HEK293 (cell line): ENCODE measurements around the gene HTR4.

Experiments used
- TF ChIP-seq, protein P1 (sequence below): fragments of 450-650 bp; formaldehyde crosslinking; IDR thresholded peaks from 2 replicates; pipeline ENCODE4 v1.5.1; 2016; ENCODE audit warnings: missing biosample characterization, missing genetic modification characterization
- TF ChIP-seq, protein P2 (sequence below): fragments of 450-650 bp; formaldehyde crosslinking; IDR thresholded peaks from 2 replicates; pipeline ENCODE4 v1.5.1; 2016; ENCODE audit warnings: missing biosample characterization, missing genetic modification characterization

DNA sequence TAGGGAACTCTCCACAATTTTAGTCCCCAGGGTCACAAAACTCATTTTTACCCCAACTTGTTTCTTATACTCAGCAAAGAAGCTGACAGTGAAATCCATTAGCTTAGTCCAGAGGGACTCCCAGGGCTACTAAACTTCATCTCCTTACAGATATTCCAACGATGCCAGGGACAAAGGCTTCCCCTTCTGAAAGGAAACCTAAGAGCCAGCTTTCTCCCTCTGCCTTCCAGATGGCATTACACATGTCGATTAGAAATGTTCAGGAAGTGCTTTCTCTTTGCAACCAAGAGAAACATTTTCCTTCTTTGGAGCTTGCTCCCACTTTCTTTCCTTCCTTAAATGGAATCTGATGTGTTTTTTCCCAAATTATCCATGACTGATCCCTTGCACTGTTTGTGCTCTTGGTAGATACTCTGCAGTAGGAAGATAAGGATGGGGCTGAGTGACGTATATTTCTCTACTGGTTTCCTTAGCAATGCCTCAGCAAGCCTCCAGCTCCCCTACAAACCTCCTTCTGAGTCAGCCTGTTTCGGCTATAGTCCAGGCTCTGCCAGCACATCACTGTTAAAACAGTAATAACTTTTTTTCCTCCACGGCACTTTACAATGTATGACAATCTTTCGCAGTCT is 43.0 kb upstream of the HTR4 start:
- TF ChIP-seq, protein P1, sequence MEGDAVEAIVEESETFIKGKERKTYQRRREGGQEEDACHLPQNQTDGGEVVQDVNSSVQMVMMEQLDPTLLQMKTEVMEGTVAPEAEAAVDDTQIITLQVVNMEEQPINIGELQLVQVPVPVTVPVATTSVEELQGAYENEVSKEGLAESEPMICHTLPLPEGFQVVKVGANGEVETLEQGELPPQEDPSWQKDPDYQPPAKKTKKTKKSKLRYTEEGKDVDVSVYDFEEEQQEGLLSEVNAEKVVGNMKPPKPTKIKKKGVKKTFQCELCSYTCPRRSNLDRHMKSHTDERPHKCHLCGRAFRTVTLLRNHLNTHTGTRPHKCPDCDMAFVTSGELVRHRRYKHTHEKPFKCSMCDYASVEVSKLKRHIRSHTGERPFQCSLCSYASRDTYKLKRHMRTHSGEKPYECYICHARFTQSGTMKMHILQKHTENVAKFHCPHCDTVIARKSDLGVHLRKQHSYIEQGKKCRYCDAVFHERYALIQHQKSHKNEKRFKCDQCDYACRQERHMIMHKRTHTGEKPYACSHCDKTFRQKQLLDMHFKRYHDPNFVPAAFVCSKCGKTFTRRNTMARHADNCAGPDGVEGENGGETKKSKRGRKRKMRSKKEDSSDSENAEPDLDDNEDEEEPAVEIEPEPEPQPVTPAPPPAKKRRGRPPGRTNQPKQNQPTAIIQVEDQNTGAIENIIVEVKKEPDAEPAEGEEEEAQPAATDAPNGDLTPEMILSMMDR (tag by site-specific recombination) = no peak
- TF ChIP-seq, protein P2, sequence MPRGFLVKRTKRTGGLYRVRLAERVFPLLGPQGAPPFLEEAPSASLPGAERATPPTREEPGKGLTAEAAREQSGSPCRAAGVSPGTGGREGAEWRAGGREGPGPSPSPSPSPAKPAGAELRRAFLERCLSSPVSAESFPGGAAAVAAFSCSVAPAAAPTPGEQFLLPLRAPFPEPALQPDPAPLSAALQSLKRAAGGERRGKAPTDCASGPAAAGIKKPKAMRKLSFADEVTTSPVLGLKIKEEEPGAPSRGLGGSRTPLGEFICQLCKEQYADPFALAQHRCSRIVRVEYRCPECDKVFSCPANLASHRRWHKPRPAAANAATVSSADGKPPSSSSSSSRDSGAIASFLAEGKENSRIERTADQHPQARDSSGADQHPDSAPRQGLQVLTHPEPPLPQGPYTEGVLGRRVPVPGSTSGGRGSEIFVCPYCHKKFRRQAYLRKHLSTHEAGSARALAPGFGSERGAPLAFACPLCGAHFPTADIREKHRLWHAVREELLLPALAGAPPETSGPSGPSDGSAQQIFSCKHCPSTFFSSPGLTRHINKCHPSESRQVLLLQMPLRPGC (tag by site-specific recombination) = no peak
